SJCRH30 (cell line): ENCODE results near the gene KCTD20. TPM values are rescaled to one million over a fixed set of nuclear protein-coding genes. Genes with fewer than 3 reads are reported as not detected.
A peak's percentile ranks its signal among the peaks of the same experiment; 100 is the strongest.
"Not testable (repeated sequence)": the region's sequence is repeated elsewhere in the genome, so short reads cannot be mapped to it uniquely, and the experiment has no call there.

Source experiments
- DNase-seq, 2 experiments: peaks; one replicate each; pipeline ENCODE4 v3.0.0-alpha.2; 2015 to 2020
- H3K27ac ChIP-seq: fragments of 250-450 bp; sonication (Bioruptor Pico); 2 replicates; pipeline ENCODE4 v1.5.1; 2020; ENCODE audit warnings: mild to moderate bottlenecking, moderate library complexity
- H3K27me3 ChIP-seq: fragments of 250-450 bp; sonication (Bioruptor Pico); 2 replicates; pipeline ENCODE4 v1.5.1; 2020; ENCODE audit warnings: mild to moderate bottlenecking, moderate library complexity
- H3K36me3 ChIP-seq: fragments of 250-450 bp; sonication (Bioruptor Pico); 2 replicates; pipeline ENCODE4 v1.5.1; 2020; ENCODE audit warnings: mild to moderate bottlenecking, moderate library complexity
- H3K4me1 ChIP-seq: fragments of 250-450 bp; sonication (Bioruptor Pico); 2 replicates; pipeline ENCODE4 v1.5.1; 2020; ENCODE audit warnings: mild to moderate bottlenecking, moderate library complexity
- H3K4me3 ChIP-seq: fragments of 250-450 bp; sonication (Bioruptor Pico); 2 replicates; pipeline ENCODE4 v1.5.1; 2020; ENCODE audit warnings: mild to moderate bottlenecking, moderate library complexity
- H3K9me3 ChIP-seq: fragments of 250-450 bp; sonication (Bioruptor Pico); replicated peaks from 2 replicates; pipeline ENCODE4 v1.5.1; 2020; ENCODE audit warnings: mild to moderate bottlenecking, moderate library complexity
- total RNA-seq: library from RNA; depleted of rRNA; stranded (reverse); fragments of >200 nt; shearing (Covaris generic); gene quantifications from 2 replicates; pipeline ENCODE4 v1.2.3, GENCODE V29; 2014; rRNA removed

The KCTD20 gene
- total RNA-seq, result 61.6 and 64.1 TPM in 2 replicates

GRCh38 chr6:36442671-36443470 lies at the start of gene KCTD20, which contains the start of gene PXT1:
Gene KCTD20 (plus strand): TSS chr6:36443000. CDS start chr6:36470098, 27,098 bp downstream.
Gene PXT1 (minus strand): TSS chr6:36442854. CDS start chr6:36426082, 16,772 bp downstream.
- Histone ChIP-seq H3K27me3 (no peaks in the 10 kb centered on the region), H3K4me1 (peaks cover 6% of the 10 kb centered on the region), H3K4me3 (peak within 1 kb of the TSS; percentile 94), H3K36me3 (peaks cover 5% of the 10 kb centered on the region; the same call in 1 of the 2 replicates), H3K9me3 (no peaks in the 10 kb centered on the region), H3K27ac (peak within 1 kb of the TSS; percentile 78)
- peak; percentile 90 to 91 for DNase-seq

DNA sequence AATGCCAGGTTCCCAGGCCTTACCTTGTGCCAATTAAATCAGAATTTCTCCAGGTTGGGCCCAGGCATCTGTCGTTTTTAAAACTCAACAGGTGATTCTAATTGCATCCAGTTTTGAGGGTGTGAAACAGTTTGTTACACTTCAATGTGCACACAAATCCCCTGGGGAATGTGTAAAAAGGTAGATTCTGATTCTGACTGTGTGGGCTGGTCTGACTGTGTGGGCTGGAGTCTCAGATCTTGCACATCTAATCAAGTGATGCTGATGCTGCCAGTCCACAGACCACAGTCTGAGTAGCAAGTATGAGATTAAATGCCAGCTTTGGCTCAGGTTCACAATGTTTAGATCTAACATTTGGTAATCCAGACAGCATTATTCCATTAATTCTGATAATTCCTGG lies 42.8 kb upstream of the KCTD20 start:
- no peaks in the 10 kb centered on the region for H3K36me3 ChIP-seq

GRCh38 chr6:36402481-36402880 lies 40.3 kb upstream of the KCTD20 start:
- Histone ChIP-seq H3K4me1 (no peaks in the 10 kb centered on the region), H3K9me3 (no peaks in the 10 kb centered on the region), H3K4me3 (no peak overlapping the region), H3K27ac (no peak overlapping the region), H3K27me3 (no peaks in the 10 kb centered on the region), H3K36me3 (no peaks in the 10 kb centered on the region)
- no peak for DNase-seq

More for the DNA sequence above, 42.8 kb upstream of the KCTD20 start:
- no peak overlapping the region for H3K27ac ChIP-seq
- no peak overlapping the region for H3K4me3 ChIP-seq
- H3K9me3 ChIP-seq, result no peaks in the 10 kb centered on the region
- DNase-seq, result no peak
- H3K27me3 ChIP-seq, result no peaks in the 10 kb centered on the region
- H3K4me1 ChIP-seq, result no peaks in the 10 kb centered on the region

DNA sequence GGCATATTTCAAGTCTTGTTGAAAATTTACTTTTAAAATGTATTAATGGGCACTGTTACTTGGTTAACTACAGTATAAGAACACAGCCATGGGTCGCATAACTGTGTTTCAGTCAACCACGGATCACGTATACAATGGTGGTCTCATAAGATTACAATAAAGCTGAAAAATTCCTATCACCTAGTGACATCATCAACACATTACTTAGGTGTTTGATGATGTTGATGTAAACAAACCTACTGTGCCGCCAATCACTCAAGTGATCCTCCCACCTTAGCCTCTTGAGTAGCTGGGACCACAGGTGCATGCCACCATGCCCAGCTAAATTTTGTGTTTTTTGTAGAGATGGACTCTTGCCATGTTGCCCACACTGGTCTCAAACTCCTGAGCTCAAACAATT lies 38.6 kb upstream of the KCTD20 start:
- no peak overlapping the region for H3K27ac ChIP-seq
- H3K4me3 ChIP-seq, result no peak overlapping the region
- no peaks in the 10 kb centered on the region for H3K36me3 ChIP-seq
- H3K9me3 ChIP-seq, result no peaks in the 10 kb centered on the region
- no peak for DNase-seq
- H3K27me3 ChIP-seq, result no peaks in the 10 kb centered on the region
- H3K4me1 ChIP-seq, result no peaks in the 10 kb centered on the region

DNA sequence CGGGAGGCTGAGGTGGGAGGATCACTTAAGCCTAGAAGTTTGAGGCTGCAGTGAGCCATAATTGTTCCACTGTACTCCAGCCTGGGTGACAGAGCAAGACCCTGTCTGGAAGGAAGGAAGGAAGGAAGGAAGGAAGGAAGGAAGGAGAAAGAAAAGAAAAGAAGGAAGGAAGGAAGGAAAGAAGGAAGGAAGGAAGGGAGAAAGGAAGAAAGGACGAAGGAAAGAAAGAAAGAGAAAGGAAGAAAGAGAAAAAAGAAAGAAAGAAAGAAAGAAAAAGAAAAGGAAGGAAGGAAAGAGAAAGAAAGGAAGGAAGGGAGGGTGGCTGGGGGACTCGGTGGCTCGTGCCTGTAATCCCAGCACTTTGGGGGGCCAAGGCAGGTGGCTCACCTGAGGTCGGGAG lies 33.1 kb upstream of the KCTD20 start:
- H3K27me3 ChIP-seq, H3K4me3 ChIP-seq, H3K4me1 ChIP-seq, H3K27ac ChIP-seq, H3K36me3 ChIP-seq, H3K9me3 ChIP-seq, DNase-seq: not testable (repeated sequence)

- no peak overlapping the region for H3K27ac ChIP-seq
- H3K4me1 ChIP-seq, result no peaks in the 10 kb centered on the region
- H3K36me3 ChIP-seq, result no peaks in the 10 kb centered on the region
- no peaks in the 10 kb centered on the region for H3K9me3 ChIP-seq
- H3K4me3 ChIP-seq, result no peak overlapping the region
- no peak for DNase-seq
- H3K27me3 ChIP-seq, result no peaks in the 10 kb centered on the region
Observed at GRCh38 chr6:36413489-36414480, 29.0 kb upstream of the KCTD20 start.

DNA sequence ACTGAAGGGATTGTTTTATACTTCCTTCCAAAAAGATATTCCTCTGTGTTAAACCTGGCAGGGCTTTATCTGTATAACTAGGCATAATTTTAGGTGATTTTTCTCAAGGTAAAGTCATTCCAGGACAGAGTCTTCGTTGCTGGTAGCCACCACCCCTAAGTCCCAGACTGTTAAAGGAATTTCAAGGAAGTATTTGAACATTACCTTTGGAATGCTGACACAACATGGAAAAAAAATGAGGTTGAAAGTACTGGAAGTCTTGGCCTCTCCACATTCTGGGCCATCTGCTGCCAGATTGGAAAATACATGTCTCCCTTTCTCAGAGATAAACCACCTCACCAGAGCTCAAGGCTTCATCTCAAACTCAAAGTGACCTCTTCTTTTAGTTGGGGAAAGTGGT lies 28.3 kb upstream of the KCTD20 start:
- DNase-seq, result no peak

GRCh38 chr6:36418558-36418957 lies 24.2 kb upstream of the KCTD20 start:
- no peak overlapping the region for H3K4me3 ChIP-seq
- no peak overlapping the region for H3K27ac ChIP-seq
- H3K4me1 ChIP-seq, result no peaks in the 10 kb centered on the region
- H3K27me3 ChIP-seq, result no peaks in the 10 kb centered on the region
- no peaks in the 10 kb centered on the region for H3K36me3 ChIP-seq
- no peaks in the 10 kb centered on the region for H3K9me3 ChIP-seq
- peak; percentile 19 to 54 for DNase-seq

More for the DNA sequence above, 28.3 kb upstream of the KCTD20 start:
- Histone ChIP-seq H3K4me1 (no peaks in the 10 kb centered on the region), H3K9me3 (no peaks in the 10 kb centered on the region), H3K36me3 (no peaks in the 10 kb centered on the region), H3K27ac (no peak overlapping the region), H3K27me3 (no peaks in the 10 kb centered on the region), H3K4me3 (no peak overlapping the region)

- Histone ChIP-seq H3K27ac (no peak overlapping the region), H3K9me3 (no peaks in the 10 kb centered on the region), H3K4me1 (no peaks in the 10 kb centered on the region), H3K4me3 (no peak overlapping the region), H3K27me3 (no peaks in the 10 kb centered on the region), H3K36me3 (no peaks in the 10 kb centered on the region)
- DNase-seq, result no peak
Observed at GRCh38 chr6:36419310-36419709, 23.5 kb upstream of the KCTD20 start.

DNA sequence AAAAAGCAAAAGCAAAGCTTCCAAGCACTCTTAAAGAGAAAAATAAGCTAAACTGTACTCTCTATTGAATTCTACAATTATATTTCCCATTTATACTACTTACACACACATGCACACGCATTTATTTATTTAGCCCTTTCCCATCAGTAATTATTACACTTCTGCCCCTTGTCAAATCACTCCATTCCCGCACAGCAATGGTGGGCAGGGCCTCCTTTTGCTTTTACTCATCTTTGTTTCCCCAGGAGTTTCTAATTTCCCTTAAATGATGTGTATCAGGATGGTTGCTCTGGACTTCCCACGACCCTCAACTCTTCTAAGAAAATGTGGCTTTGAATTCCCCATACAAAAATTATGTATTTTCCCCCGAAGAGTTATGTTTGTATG lies 20.1 kb upstream of the KCTD20 start:
- H3K27me3 ChIP-seq, result no peaks in the 10 kb centered on the region
- H3K9me3 ChIP-seq, result no peaks in the 10 kb centered on the region
- H3K36me3 ChIP-seq, result no peaks in the 10 kb centered on the region
- no peaks in the 10 kb centered on the region for H3K4me1 ChIP-seq
- no peak for DNase-seq
- H3K27ac ChIP-seq, result peak overlapping the region; percentile 52
- peak overlapping the region; percentile 66 for H3K4me3 ChIP-seq

DNA sequence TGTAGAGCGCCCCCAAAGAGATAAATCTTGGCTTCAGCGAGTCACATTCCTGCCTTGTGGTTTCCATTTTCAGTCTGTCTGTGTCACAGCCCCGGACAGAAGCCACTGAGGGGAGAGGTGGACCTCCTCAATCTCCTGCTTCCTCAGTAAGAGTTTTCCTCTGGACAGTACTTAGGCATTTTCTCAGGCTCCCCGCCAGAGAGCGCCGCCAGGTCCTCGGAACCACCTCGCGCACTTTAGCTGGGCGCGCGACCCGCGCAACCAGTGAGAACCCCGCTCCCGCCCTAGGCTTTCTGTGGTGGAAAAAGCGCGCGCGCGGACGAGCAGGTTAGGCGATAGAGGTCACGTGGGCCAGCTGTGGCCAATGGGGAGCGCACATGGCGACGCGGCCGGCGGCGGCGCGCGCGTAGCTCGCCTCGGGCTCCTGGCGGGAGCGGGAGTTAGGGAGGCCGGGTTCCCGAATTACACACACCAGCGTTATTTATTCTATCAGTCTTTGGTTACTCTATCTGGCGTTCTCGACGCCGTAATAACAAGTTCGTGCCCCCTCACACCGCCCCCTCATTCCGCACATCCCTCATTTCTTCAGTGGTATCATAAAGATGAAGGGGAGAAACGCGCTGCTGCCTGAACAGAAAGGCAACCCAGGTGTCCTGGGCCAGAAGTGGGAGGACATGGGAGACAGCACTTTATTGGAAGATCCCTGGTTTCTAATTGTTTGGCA lies 19.5 kb upstream of the KCTD20 start:
- peak; percentile 98 to 99 for DNase-seq
- H3K27ac ChIP-seq, result peak overlapping the region; percentile 52
- no peaks in the 10 kb centered on the region for H3K36me3 ChIP-seq
- H3K27me3 ChIP-seq, result no peaks in the 10 kb centered on the region
- no peaks in the 10 kb centered on the region for H3K4me1 ChIP-seq
- peak overlapping the region; percentile 66 for H3K4me3 ChIP-seq
- H3K9me3 ChIP-seq, result no peaks in the 10 kb centered on the region

GRCh38 chr6:36426622-36427021 lies 16.2 kb upstream of the KCTD20 start:
- no peak overlapping the region for H3K27ac ChIP-seq
- H3K9me3 ChIP-seq, result no peaks in the 10 kb centered on the region
- no peak for DNase-seq
- no peak overlapping the region for H3K4me3 ChIP-seq
- no peaks in the 10 kb centered on the region for H3K27me3 ChIP-seq
- H3K4me1 ChIP-seq, result no peaks in the 10 kb centered on the region; the same call in 1 of the 2 replicates
- H3K36me3 ChIP-seq, result no peaks in the 10 kb centered on the region

DNA sequence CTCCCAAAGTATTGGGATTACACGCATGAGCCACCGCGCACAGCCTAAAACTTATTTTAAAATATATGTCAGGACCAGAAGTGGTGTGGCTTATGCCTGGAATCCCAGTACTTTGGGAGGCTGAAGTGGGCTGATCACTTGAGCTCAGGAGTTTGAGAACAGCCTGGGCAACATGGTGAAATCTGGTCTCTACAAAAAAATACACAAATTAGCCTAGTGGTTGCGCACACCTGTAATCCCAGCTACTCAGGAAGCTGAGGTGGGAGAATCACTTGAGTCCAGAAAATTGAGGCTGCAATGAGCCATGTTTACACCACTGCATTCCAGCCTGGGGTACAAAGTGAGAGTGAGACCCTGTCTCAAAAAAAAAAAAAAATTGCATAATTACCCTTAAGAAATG lies 13.9 kb upstream of the KCTD20 start:
- Histone ChIP-seq H3K36me3 (no peaks in the 10 kb centered on the region), H3K4me3 (no peak overlapping the region), H3K27me3 (no peaks in the 10 kb centered on the region), H3K4me1 (peaks cover 11% of the 10 kb centered on the region), H3K27ac (no peak overlapping the region), H3K9me3 (no peaks in the 10 kb centered on the region)
- DNase-seq, result no peak

- Histone ChIP-seq H3K9me3 (no peaks in the 10 kb centered on the region), H3K27ac (no peak overlapping the region), H3K27me3 (no peaks in the 10 kb centered on the region), H3K4me3 (no peak overlapping the region), H3K4me1 (peaks cover 11% of the 10 kb centered on the region), H3K36me3 (no peaks in the 10 kb centered on the region)
- no peak for DNase-seq
Observed at GRCh38 chr6:36430351-36430750, 12.4 kb upstream of the KCTD20 start.
